Measurements from ENCODE around the gene ETV6.

The ETV6 gene

GRCh38 chr12:11870041-11870451, 220.6 kb downstream of the ETV6 start:
- DNase-seq, result no peak

- DNase-seq, result no peak
Measured at GRCh38 chr12:11872055-11872454, 222.6 kb downstream of the ETV6 start.

DNA sequence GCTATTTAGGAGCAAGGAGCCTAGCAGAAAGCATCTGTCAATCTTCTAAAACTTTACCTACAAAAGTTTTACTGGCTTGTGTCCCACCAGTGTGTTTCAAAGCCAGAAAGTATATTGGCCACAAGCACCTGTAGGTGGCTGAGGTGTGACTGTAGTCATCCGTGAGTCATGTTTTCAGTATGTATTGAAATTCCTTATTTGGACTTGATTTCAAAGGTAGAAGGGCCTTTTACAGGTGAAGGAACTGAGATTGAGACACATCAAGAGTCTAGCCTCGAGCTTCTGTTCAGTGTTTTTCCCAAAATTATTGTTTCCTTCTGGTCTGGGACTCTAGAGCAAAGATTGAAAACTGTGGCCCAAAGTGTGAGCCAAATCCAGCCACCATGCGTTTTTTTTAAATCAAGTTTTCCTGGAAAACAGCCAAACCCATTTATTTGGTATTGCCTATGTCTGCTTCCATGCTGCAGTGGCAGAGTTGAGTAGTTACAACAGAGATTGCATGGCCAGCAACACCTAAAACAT, 226.0 kb downstream of the ETV6 start:
- DNase-seq, result no peak

DNA sequence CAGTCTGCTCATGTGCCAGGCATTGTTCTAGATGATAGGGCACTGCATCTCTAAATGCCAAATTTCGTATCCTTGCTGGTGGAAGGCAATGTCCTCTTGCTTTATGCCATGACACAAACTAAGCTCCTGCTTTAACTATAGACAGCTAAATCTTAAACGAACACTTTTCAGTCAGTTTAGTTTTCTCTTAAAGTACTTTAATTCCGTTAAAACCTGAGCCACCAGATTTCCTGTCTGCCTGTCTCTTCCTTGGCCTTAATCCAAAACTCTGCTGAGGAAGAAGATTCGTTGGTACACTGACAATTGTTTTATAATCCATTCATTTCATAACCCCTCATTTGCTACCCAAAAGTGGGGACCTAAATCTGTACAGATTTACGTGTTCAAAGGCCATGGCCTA, 226.8 kb downstream of the ETV6 start:
- no peak for DNase-seq

- no peak for DNase-seq
Measured at GRCh38 chr12:11877102-11877826, 227.8 kb downstream of the ETV6 start.

DNA sequence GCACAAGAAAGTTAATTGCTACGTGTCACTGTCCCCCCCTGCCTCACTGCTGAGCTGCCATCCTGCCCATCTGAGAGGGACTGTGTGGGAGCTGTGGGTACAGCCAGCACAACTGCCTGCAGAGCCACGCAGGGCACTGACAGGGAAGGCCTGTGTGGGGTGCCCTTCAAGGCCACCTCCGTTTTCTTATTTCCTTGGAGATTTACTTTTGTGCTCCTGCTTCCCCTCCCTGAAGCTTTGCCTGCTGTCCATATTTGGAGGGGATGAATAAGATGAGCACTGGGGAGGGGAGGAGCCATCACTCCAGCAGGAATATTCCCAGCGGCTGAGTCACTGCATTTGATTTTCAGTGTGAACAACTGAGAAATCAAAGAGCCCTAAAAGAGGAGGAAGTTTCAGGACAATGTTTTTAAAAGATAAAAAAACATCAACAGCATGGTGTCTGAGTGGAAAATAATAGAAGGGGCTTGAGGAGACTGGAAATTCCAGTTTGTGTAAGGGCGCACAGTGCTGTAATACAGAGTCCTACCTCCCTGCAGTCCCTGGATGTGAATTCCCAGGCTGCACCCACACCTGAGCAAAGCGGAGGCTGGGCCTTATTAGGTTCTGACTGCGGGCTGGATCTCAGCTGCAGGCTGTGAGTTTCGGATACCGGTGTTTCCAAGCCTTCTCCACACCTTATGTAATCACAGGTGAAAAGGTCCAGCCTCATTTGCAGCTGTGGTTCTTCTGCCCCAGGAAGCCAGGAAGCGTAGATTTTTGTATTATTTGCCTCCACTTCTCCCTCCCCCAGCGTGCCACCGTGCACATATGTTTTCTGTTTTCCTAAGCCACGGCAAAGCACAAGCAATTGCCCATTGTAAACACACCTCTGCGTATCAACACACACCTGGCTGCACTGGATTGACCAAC, 228.7 kb downstream of the ETV6 start:
- no peak for DNase-seq

DNA sequence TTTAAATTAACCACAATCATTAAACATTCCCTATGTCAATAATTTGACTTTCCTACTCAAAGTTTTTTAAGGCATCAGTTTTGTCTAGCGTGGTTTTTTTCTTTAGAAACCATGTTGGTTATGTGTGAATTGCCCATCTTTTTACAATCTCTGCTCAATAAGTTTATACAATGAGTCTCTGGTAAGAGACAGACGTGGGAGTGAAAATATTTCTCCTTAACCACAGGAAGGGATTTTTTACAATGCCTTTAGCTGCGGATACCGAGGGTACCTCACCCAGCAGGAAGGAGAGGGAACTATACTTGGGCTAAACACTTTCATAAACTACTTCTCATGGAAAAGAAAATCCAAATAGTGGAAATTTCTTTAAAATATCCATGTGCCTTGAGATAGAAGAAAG, 229.8 kb downstream of the ETV6 start:
- DNase-seq, result no peak

DNA sequence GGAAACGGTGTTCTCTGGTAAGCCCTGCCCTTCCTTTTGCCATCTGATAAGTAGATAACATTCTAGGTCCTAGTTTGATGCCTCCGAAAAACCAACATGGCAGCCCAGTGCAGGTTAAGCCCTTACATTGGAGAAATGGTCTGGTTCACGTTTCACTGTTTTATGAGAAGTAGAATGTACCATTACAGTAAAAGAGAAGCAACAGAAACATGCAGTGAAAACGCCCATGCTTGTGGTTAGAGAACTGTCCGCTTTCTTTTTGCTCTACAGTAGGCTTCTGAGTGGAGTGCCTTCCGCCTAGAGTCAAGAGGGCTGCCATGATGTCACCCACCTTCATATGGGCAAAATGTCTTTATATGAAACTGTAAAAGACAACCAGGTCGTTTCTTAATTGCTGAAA, 230.9 kb downstream of the ETV6 start:
- DNase-seq, result no peak

DNA sequence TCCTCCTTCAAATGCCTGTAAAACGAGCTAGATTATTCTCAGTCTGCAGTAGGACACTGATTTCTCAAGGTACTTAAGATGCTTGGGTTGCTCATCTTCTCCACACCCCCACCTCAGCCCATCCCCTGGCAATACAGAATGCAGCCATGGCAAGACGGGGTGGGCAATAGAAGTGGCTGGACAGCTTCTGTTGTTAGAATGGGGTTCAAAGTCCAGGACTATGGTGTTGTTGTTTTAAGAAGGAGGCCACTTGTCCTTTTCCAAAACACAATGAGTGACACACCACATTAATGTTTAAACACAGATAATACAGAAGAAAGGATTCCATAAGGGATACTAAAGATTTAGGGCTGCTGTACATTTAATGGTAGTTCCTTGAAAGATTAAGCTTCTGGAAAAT, 232.4 kb downstream of the ETV6 start:
- no peak for DNase-seq

DNA sequence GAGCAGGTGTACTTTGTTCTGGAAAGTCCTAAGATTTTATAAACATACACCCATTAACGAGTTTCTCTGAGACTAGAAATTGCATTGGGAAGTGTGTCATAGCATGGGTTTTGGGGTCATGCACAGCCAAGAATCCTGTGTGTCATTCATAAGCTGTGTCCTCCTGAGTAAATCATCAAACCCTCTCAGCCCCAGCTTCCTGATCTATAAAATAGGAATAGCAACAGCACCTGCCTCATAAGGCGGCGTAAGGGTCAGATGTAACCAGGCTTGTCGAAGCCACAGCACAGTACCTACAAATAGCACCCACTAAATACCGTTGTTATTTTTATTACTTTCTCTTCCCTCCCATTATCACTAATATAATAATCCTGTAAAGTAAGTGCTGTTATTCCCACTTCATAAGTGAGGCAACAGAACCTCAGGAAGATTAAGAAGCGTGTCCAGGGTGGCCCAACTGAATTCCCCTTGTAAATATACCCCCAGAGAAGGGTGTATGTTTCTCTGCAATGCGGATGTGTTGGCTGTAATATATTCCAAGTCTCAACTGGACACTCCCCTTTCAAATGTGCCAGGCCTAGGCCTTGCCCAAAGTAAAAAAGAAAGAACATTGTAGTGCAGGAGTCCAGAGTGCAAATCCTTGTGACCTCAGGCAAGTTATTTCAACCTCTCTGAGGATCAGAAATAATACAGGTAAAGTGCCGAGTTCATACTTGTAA, 233.0 kb downstream of the ETV6 start:
- DNase-seq, result no peak

DNA sequence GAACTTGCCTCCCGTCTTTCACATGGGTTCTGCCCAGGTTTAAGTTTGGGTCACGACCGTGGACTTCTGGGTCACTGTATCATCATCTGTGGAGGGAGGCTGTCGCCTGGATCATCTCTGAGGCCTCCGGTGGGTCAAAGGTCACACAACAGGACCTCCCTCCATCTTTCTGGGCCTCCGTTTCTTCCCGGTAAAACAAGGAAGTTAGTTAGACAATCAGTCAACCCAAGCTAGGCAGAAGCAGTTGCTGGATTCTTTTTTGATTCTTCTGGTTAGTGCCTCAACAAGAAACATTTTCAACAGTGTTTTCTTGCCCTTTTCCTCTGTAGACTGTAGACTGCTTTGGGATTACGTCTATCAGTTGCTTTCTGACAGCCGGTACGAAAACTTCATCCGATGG, 234.6 kb downstream of the ETV6 start:
- DNase-seq, result no peak

DNA sequence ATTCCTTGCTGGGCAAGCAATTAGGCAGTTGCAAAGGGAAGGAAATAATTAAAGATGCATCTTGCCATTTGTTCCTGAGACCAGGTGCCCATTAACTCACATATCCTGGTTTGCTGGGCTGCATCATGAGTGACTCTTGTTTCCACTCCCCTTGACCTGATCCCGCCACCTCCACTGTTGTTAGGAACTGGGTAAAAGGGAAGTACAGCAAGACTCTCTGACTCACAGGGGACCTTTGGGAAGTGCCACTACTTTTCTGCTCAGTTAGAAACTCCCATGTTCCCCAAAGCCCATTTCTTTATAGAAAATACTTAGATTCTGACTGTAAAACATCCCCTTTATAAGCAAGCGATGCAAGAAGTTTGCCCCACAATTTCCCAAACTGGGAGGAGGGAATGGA, 235.2 kb downstream of the ETV6 start:
- no peak for DNase-seq

- DNase-seq, result no peak
Measured at GRCh38 chr12:11885261-11886038, 236.0 kb downstream of the ETV6 start.

DNA sequence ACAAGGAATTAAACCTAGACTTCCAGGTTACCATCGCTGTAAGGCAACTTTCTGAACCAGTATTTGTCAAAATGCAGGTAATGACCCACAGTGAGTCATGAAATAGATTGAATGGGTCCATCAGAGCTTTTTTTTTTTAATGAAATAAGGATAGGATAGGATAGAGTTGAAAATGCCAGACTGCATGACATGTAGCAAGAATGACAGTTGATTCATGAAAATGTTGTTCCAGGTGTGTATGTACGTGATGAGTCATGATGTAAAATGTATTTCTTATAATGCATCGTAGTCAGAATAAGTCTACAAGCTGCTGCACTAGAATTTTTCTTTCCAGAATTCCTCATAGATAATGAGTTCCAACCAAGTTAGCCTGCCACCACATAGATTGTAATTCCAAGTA, 236.9 kb downstream of the ETV6 start:
- no peak for DNase-seq

DNA sequence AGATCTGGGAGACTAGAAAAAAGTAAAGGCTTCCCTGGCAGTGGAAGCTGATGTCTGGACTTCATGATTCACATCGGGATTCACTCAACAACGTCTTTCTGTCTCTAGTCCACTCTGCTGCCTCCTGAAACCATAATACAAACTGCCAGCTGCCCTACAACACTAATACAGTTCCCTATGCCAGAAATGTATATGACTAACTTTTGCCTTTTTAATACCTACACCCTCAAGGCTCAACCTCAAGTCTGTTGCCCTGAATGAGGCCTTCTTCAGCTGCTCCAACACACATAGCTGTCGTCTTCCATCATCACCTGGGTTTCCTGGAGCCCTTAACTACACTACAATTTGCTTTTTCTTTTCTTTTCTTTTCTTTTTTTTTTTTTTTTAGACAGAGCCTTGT, 238.6 kb downstream of the ETV6 start:
- no peak for DNase-seq

DNA sequence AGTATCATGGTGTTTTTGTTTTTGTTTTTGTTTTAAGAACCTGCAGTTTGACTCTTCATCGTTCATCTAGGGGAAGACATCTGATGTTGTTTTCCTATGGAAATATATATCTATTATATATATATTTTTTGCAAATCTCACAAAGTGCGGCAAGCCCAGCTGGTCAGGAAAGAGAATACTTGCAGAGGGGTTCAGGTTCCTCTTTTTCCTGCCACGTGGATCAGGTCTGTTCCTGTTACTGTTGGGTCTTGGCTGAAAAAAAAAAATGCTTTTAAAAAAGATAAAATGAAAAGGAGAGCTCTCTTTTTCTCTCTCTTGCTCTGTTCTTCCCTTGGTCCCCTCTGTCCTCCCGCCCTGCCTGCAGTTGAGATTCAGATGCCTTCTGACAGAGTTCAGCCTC, 241.9 kb downstream of the ETV6 start:
- no peak for DNase-seq

DNA sequence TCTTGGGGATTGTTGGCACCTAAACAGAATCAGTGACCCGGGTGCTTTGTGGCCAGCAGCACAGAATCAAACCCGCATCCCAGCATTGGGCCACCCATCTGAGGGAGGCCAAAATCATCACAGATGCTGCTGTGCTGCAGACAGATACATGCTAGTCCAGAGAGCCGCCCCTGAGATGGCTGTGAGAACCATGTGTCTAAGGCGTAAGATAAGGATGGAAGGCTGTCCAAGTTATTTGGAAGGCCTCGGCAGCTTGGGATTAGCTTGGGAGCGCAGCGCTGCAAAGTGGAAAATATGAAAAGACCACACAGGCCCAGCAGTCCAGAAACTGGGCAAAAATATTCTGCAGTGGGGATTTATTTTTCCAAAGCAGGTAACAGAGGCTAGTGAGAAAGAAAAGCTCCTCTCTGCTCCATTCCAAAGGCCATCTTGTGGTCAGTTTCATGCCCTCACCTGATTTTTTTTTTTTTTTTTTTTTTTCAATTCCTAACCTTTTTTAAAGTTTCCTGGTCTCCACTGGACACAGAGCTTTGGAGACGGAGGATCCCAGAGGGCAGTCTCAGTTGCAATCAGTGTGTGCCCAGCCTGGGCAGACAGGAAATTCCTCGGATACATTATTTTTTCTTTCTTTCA, 242.4 kb downstream of the ETV6 start:
- no peak for DNase-seq

DNA sequence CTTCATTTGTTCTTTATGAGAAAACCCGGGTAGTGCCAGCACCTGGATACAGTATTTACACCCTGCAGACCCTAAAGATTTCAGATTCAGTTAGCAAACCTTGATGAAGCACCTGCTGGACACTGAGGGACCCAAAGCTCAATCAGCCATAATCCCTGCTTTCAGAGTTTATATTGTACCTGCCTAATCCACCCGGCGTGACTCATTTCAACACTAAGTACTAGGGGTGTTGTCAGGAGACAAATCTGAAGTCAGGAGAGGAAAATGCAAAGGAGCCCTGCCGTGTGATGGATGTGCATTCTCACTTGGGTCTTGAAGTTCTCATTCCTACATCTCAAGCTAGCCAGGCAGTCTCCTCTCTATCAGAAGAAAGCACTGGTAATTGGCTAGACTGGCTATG, 244.5 kb downstream of the ETV6 start:
- no peak for DNase-seq

- no peak for DNase-seq
Measured at GRCh38 chr12:11894890-11895289, 245.4 kb downstream of the ETV6 start.

GRCh38 chr12:11895421-11896078, 246.1 kb downstream of the ETV6 start:
- no peak for DNase-seq

- no peak for DNase-seq
Measured at GRCh38 chr12:11896417-11896929, 247.0 kb downstream of the ETV6 start.

All from central memory CD4-positive, alpha-beta T cell (primary cell).